HepG2 (cell line): ENCODE measurements around the gene CDK2AP2. TPM values are rescaled to one million over a fixed set of nuclear protein-coding genes. Genes with fewer than 3 reads are reported as not detected.

Experiments
- BRCA1 ChIP-seq: sonication (generic); formaldehyde crosslinking; IDR thresholded peaks from 2 replicates; pipeline ENCODE4 v1.4.0; 2020; ENCODE audit warnings: missing genetic modification reagents
- CREM ChIP-seq, 2 experiments: sonication (generic) in 1 of 2; formaldehyde crosslinking in 1 of 2; IDR thresholded peaks; 2 replicates each; pipeline versions ENCODE4 v1.4.0 to v1.6.1; 2016 to 2020; ENCODE audit warnings: antibody characterized with exemption in 1 of 2, mild to moderate bottlenecking in 1 of 2, missing genetic modification reagents in 1 of 2
- FOXA1 ChIP-seq, 2 experiments: fragments of 450-650 bp in 1 of 2; sonication (generic) in 1 of 2; formaldehyde crosslinking in 1 of 2; IDR thresholded peaks; 2 replicates each; pipeline versions ENCODE4 v1.4.0 to v1.6.1; 2016 to 2020; ENCODE audit warnings: missing genetic modification reagents in 1 of 2
- HCFC1 ChIP-seq: fragments of 150-350 bp; IDR thresholded peaks from 2 replicates; pipeline ENCODE4 v1.6.1; 2014; ENCODE audit warnings: low read depth, low read length
- HOXA3 ChIP-seq: sonication (generic); formaldehyde crosslinking; IDR thresholded peaks from 2 replicates; pipeline ENCODE4 v1.5.0; 2020; ENCODE audit warnings: missing genetic modification reagents
- SIN3B ChIP-seq: fragments of 150-350 bp; IDR thresholded peaks from 2 replicates; pipeline ENCODE4 v1.6.1; 2014; ENCODE audit warnings: low read length
- SMAD1 ChIP-seq: sonication (generic); formaldehyde crosslinking; IDR thresholded peaks from 2 replicates; pipeline ENCODE4 v1.4.0; 2020; ENCODE audit warnings: missing genetic modification reagents, low read depth, mild to moderate bottlenecking, borderline replicate concordance
- SP1 ChIP-seq, 2 experiments: fragments of 450-650 bp in 1 of 2; sonication (generic) in 1 of 2; formaldehyde crosslinking in 1 of 2; IDR thresholded peaks; 2 replicates each; pipeline versions ENCODE4 v1.4.0 to v1.6.1; 2016 to 2020; ENCODE audit warnings: missing genetic modification reagents in 1 of 2
- SP4 ChIP-seq: sonication (generic); formaldehyde crosslinking; IDR thresholded peaks from 2 replicates; pipeline ENCODE4 v1.8.1; 2023; ENCODE audit warnings: mild to moderate bottlenecking, missing genetic modification reagents
- TARDBP ChIP-seq: sonication (generic); formaldehyde crosslinking; IDR thresholded peaks from 2 replicates; pipeline ENCODE4 v1.8.0; 2022; ENCODE audit warnings: mild to moderate bottlenecking, missing genetic modification reagents
- TFAP4 ChIP-seq: sonication (generic); IDR thresholded peaks from 2 replicates; pipeline ENCODE4 v1.6.1; 2016; ENCODE audit warnings: low read depth, borderline replicate concordance
- YY1 ChIP-seq: IDR thresholded peaks from 2 replicates; pipeline ENCODE4 v1.6.1; 2011; ENCODE audit warnings: low read length, low read depth, moderate library complexity, mild to moderate bottlenecking; ENCODE audit not compliant: insufficient read depth, insufficient replicate concordance
- ZBTB14 ChIP-seq: sonication (generic); formaldehyde crosslinking; IDR thresholded peaks from 2 replicates; pipeline ENCODE4 v1.4.0; 2020; ENCODE audit warnings: missing genetic modification reagents
- ZBTB42 ChIP-seq: sonication (generic); formaldehyde crosslinking; IDR thresholded peaks from 2 replicates; pipeline ENCODE4 v1.5.0; 2020; ENCODE audit warnings: mild to moderate bottlenecking, missing genetic modification reagents
- ZBTB7A ChIP-seq: sonication (generic); formaldehyde crosslinking; IDR thresholded peaks from 2 replicates; pipeline ENCODE4 v1.8.0; 2022; ENCODE audit warnings: mild to moderate bottlenecking, missing genetic modification reagents
- ZNF280D ChIP-seq: sonication (generic); formaldehyde crosslinking; IDR thresholded peaks from 2 replicates; pipeline ENCODE4 v1.5.1; 2020; ENCODE audit warnings: mild to moderate bottlenecking, missing genetic modification reagents
- ZNF337 ChIP-seq: sonication (generic); formaldehyde crosslinking; IDR thresholded peaks from 2 replicates; pipeline ENCODE4 v1.5.1; 2020; ENCODE audit warnings: missing genetic modification reagents, low read depth, mild to moderate bottlenecking, borderline replicate concordance
- ZNF451 ChIP-seq: sonication (generic); formaldehyde crosslinking; IDR thresholded peaks from 2 replicates; pipeline ENCODE4 v1.5.0; 2020; ENCODE audit warnings: mild to moderate bottlenecking, missing genetic modification reagents
- ZNF775 ChIP-seq: sonication (generic); formaldehyde crosslinking; IDR thresholded peaks from 2 replicates; pipeline ENCODE4 v1.4.0; 2020; ENCODE audit warnings: missing genetic modification reagents, mild to moderate bottlenecking, moderate library complexity, borderline replicate concordance
- ZSCAN5A ChIP-seq: sonication (generic); formaldehyde crosslinking; IDR thresholded peaks from 2 replicates; pipeline ENCODE4 v1.8.0; 2022; ENCODE audit warnings: mild to moderate bottlenecking, missing genetic modification reagents, borderline replicate concordance
- polyA plus RNA-seq, 8 experiments: library from polyadenylated mRNA; depleted of rRNA in 3 of 8; stranded (reverse) in 7 of 8; unstranded in 1 of 8; fragments of >200 nt; fragmentation: Illumina TruSeq in 4 of 8; extraction: Trizol in 4 of 8; gene quantifications; 2 replicates each; pipeline versions ENCODE4 v1.2.1 to v1.2.3, GENCODE V29; 2011 to 2016; ENCODE audit warnings: low read depth in 4 of 8, missing spikeins in 1 of 8, mixed read lengths in 1 of 8; ENCODE audit not compliant: insufficient read depth in 1 of 8
- total RNA-seq, 5 experiments: library from RNA; depleted of rRNA; stranded (reverse); fragments of >200 nt; fragmentation: Illumina TruSeq; extraction: Trizol; gene quantifications; 2 replicates each; pipeline ENCODE4 v1.2.3, GENCODE V29; 2016; ENCODE audit warnings: low read depth in 1 of 5

The CDK2AP2 gene
- total and polyA plus RNA-seq, 2 of the 13 experiments (the other 11 are each of a cell fraction or from before 2014, with no cell fraction given): 15.0 to 23.2 TPM

GRCh38 chr11:67505605-67506396, 2.2 kb downstream of the CDK2AP2 start (continued):
- no peak for TF ChIP-seq ZNF280D (CRISPR knock-in tag)
- no peak for TF ChIP-seq ZNF775 (CRISPR knock-in tag)
- TF ChIP-seq ZNF451: 0 out of 2 replicates have a peak, but pooled peaks have one; percentile 9
- peak; percentile 36; the same call in 1 of the 2 replicates for TF ChIP-seq CREM (IDR thresholded peaks at IDR 0.05)
- no peak for TF ChIP-seq CREM (CRISPR knock-in tag; IDR thresholded peaks at IDR 0.05)
- no peak for TF ChIP-seq SIN3B
- peak; percentile 82 for TF ChIP-seq TARDBP (CRISPR knock-in tag)
- TF ChIP-seq ZSCAN5A (CRISPR knock-in tag): no peak
- TF ChIP-seq TFAP4: peak; percentile 30; the same call in 1 of the 2 replicates
- 0 out of 2 replicates have a peak, but pooled peaks have one; percentile 50 for TF ChIP-seq ZBTB42 (CRISPR knock-in tag)
- peak; percentile 65 for TF ChIP-seq YY1
- no peak for TF ChIP-seq BRCA1 (CRISPR knock-in tag)
- TF ChIP-seq SMAD1 (CRISPR knock-in tag): peak; percentile 91
- TF ChIP-seq HOXA3 (CRISPR knock-in tag): peak; percentile 71; the same call in 1 of the 2 replicates
- no peak for TF ChIP-seq SP1 (IDR thresholded peaks at IDR 0.05)
- TF ChIP-seq SP1 (CRISPR knock-in tag; IDR thresholded peaks at IDR 0.05): peak; percentile 58; the same call in 1 of the 2 replicates
- TF ChIP-seq ZNF337 (CRISPR knock-in tag): 0 out of 2 replicates have a peak, but pooled peaks have one; percentile 46
- 0 out of 2 replicates have a peak, but pooled peaks have one; percentile 27 for TF ChIP-seq ZBTB7A
- TF ChIP-seq ZBTB14: no peak
- TF ChIP-seq FOXA1 (IDR thresholded peaks at IDR 0.05): no peak
- peak; percentile 9; the same call in 1 of the 2 replicates for TF ChIP-seq FOXA1 (CRISPR knock-in tag; IDR thresholded peaks at IDR 0.05)
- TF ChIP-seq SP4 (CRISPR knock-in tag): peak; percentile 36; the same call in 1 of the 2 replicates
- no peak for TF ChIP-seq HCFC1
